Cardiac atrium fibroblast (primary cell): ENCODE measurements around the gene HERC2. TPM values are rescaled to one million over a fixed set of nuclear protein-coding genes. Genes with fewer than 3 reads are reported as not detected.

Experiments
- total RNA-seq: library from RNA; depleted of rRNA; stranded (reverse); fragments of >200 nt; gene quantifications from 2 replicates; pipeline ENCODE4 v1.2.3, GENCODE V29; 2015

Gene HERC2
- total RNA-seq, result 18.6 and 62.4 TPM in 2 replicates

GRCh38 chr15:28322129-28322588 is at the start of gene HERC2:
HERC2 (minus strand) TSS chr15:28322179; CDS start chr15:28321433, 746 bp downstream.

GRCh38 chr15:28357984-28358383 is 36.0 kb upstream of the HERC2 start, which contains the start of gene GOLGA6L24:
GOLGA6L24 (minus strand) TSS chr15:28358084; CDS start chr15:28358023, 61 bp downstream.

GRCh38 chr15:28098766-28099554 is 223.0 kb downstream of the HERC2 start, which contains the start of gene OCA2:
OCA2 (minus strand) TSS chr15:28099315; CDS start chr15:28081874, 17,441 bp downstream.

Other genes with a start within 250 kb of the HERC2 start
- not detected in 2 replicates for gene OCA2, start 222.9 kb downstream of the HERC2 start, total RNA-seq
- gene GOLGA6L24, start 35.9 kb upstream of the HERC2 start, total RNA-seq, result not detected in 2 replicates
- not detected in 2 replicates for gene GOLGA8F, start 56.5 kb upstream of the HERC2 start, total RNA-seq
- not detected in 2 replicates for gene GOLGA8G, start 210.8 kb upstream of the HERC2 start, total RNA-seq
- not detected in 2 replicates for gene GOLGA6L25, start 231.4 kb upstream of the HERC2 start, total RNA-seq